ENCODE results near the gene AKAP10. TPM values are rescaled to one million over a fixed set of nuclear protein-coding genes. Genes with fewer than 3 reads are reported as not detected.

Gene AKAP10
- total RNA-seq, 2 donors from 2014 or later = 27.5 to 30.3 TPM

- H3K27me3 ChIP-seq = peaks cover 7% of the 10 kb centered on the region
- H3K9me3 ChIP-seq = no peaks in the 10 kb centered on the region
- no peak for TF ChIP-seq CTCF (IDR thresholded peaks at IDR 0.05)
- intact Hi-C loops (cut with DNase I) = no loop called here
- H3K27ac ChIP-seq = no peak overlapping the region
- no peak overlapping the region for H3K9ac ChIP-seq (ENCODE audit: low read depth in 2 of 2, low read length in 2 of 2)
- peaks cover 4% of the 10 kb centered on the region for H3K4me1 ChIP-seq
- H3K4me3 ChIP-seq = no peak overlapping the region
- no peaks in the 10 kb centered on the region for H3K36me3 ChIP-seq
- no peak for DNase-seq
These were observed 33.3 kb upstream of the AKAP10 start for GRCh38 chr17:20010936-20011335.

GRCh38 chr17:20010099-20010863, 32.7 kb upstream of the AKAP10 start:
- no peaks in the 10 kb centered on the region for H3K9me3 ChIP-seq
- H3K9ac ChIP-seq (ENCODE audit: low read depth in 2 of 2, low read length in 2 of 2) = peak overlapping the region in 1 of 2 donors; percentile 66
- H3K27ac ChIP-seq = no peak overlapping the region
- intact Hi-C loops (cut with DNase I) = no loop called here
- TF ChIP-seq CTCF (IDR thresholded peaks at IDR 0.05) = no peak
- H3K4me3 ChIP-seq = peak overlapping the region; percentile 64
- DNase-seq = peak; percentile 31
- H3K4me1 ChIP-seq = peaks cover 4% of the 10 kb centered on the region
- no peaks in the 10 kb centered on the region for H3K36me3 ChIP-seq
- H3K27me3 ChIP-seq = peaks cover 7% of the 10 kb centered on the region

GRCh38 chr17:20009302-20010098, 31.9 kb upstream of the AKAP10 start, which contains the start of gene SPECC1:
Gene SPECC1 (plus strand): TSS chr17:20009359. CDS start chr17:20096652, 87,293 bp downstream.
- peak within 1 kb of the TSS; percentile 58 to 66 for H3K9ac ChIP-seq (ENCODE audit: low read depth in 2 of 2, low read length in 2 of 2)
- peaks cover 7% of the 10 kb centered on the region for H3K27me3 ChIP-seq
- peaks cover 4% of the 10 kb centered on the region for H3K4me1 ChIP-seq
- DNase-seq = peak; percentile 80
- no peak within 1 kb of the TSS for H3K27ac ChIP-seq
- no peaks in the 10 kb centered on the region for H3K36me3 ChIP-seq
- TF ChIP-seq CTCF (IDR thresholded peaks at IDR 0.05) = peak; percentile 96
- intact Hi-C loops (cut with DNase I) = no loop called here
- no peaks in the 10 kb centered on the region for H3K9me3 ChIP-seq
- H3K4me3 ChIP-seq = peak within 1 kb of the TSS; percentile 64

- no peak for TF ChIP-seq CTCF (IDR thresholded peaks at IDR 0.05)
- Histone ChIP-seq H3K9me3 (no peaks in the 10 kb centered on the region), H3K4me1 (peaks cover 4% of the 10 kb centered on the region), H3K9ac (ENCODE audit: low read depth in 2 of 2, low read length in 2 of 2) (peak overlapping the region; percentile 15 to 58), H3K36me3 (no peaks in the 10 kb centered on the region), H3K4me3 (peak overlapping the region; percentile 64), H3K27ac (no peak overlapping the region), H3K27me3 (peaks cover 7% of the 10 kb centered on the region)
- intact Hi-C loops (cut with DNase I) = no loop called here
- DNase-seq = no peak
These were observed 31.3 kb upstream of the AKAP10 start for GRCh38 chr17:20009052-20009301.

GRCh38 chr17:20008242-20009051, 30.8 kb upstream of the AKAP10 start:
- H3K4me1 ChIP-seq = peaks cover 4% of the 10 kb centered on the region
- peak overlapping the region; percentile 15 to 58 for H3K9ac ChIP-seq (ENCODE audit: low read depth in 2 of 2, low read length in 2 of 2)
- TF ChIP-seq CTCF (IDR thresholded peaks at IDR 0.05) = no peak
- H3K4me3 ChIP-seq = peak overlapping the region; percentile 64
- H3K9me3 ChIP-seq = no peaks in the 10 kb centered on the region
- H3K36me3 ChIP-seq = no peaks in the 10 kb centered on the region
- H3K27me3 ChIP-seq = peaks cover 7% of the 10 kb centered on the region
- intact Hi-C loops (cut with DNase I) = no loop called here
- DNase-seq = peak; percentile 28
- H3K27ac ChIP-seq = no peak overlapping the region
